Stimulated activated CD4-positive, alpha-beta T cell treated with anti-CD3 and anti-CD28 coated beads, Interleukin-4, amount 100 ng/mL, for 48 hours (primary cell): ENCODE measurements around the gene CGNL1.

Experiments used
- DNase-seq, 2 donors: peaks; one replicate each; pipeline ENCODE4 v3.0.0-alpha.2; 2020; ENCODE audit warnings: low read depth in 2 of 2

Gene CGNL1

DNA sequence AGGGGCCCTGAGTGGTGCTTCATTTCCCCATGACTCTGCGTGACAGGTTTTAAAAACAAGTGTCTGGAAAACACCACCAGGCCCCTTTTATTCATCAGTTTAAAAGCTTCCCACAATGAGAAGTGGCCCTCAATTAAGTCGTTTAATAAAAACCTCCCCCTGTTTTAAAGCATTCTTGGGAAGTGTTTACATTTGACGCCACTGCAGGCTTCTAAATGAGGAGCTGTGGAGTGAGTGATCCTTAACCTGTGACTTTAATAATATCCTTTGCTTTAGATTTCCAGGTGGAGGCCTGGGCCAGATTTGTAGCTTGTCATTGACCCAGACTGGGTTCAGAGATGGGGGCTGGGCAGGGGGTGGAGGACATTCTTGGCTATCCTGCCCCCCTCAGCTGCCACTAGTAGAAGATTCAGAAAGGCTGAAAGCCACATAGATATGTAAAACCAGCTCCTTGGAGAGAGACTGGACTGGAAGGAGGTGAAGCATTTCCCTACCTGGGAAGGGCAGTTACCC lies 11.3 kb downstream of the CGNL1 start:
- no peak for DNase-seq

DNA sequence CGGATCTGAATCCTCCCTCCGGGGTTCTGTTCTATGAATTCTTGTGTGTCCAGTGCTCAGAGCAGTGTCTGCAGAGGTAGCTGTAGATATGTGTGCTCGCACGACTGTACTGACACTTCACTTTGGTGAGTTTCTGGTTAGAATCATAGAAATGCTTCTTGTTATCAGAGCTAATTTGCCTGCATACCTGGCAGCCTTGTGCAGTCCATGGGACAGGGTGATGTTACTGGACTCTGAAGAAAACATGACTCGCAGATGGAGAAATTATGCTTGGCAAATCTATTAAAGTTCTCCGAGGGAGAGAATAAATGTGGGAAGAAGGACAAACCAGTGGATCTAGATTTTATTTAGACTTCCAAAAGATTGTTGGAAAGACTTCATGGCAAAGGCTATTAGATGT lies 12.2 kb downstream of the CGNL1 start:
- DNase-seq, result no peak

DNA sequence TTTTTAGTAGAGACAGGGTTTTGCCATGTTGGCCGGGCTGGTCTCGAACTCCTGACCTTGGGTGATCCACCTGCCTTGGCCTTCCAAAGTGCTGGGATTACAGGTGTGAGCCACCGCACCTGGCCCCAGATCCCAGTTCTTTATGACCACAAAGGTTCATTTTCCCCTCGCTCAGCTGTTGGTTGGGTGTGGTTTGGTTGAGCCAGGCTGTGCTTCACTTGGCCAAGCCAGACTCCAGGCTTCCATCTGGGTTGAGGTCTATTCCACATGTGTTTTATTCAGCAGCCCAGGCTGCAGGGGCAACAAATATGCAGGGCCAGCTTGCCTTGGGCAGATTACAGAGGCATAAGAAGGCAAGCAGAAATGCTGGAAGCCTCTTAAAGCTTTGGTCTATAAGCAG lies 13.7 kb downstream of the CGNL1 start:
- no peak for DNase-seq

DNA sequence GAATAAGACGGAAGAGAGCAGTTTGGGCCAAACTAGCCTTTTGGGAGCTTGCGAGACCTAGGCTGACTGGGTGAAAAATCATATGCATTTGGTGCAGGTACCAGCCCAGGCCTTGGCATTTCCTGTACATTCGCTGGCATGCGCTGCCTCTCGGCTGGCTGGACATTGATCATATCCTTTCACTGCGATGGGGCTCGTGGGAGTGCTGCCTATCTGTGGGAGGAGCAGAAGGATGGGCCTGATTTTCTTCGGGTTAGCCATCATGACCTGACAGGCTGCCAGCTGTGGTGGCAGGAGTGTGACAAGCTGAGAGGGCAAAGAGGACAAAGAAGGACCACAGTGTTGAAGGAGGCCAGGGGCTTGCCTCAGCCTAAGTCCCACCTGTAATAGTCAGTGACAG lies 14.3 kb downstream of the CGNL1 start:
- no peak for DNase-seq

DNA sequence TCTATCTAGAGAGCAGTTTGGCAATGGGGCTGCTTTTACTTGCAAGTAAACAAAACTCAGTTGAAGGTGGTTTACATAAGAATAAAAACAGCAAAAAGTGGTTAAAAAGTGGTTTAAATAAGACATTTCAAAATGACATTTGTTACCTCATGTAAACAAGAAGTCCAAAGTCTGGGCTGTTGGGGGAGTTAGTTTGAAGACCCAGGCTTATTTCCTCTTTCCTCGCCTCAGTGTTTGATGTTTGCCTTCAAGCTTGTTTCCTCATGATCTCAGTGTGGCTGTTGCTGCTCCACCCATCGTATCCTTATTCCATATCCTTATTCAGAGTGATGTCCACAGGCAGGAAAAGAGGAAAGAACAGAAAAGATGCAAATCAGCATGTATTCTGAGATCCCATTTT lies 15.2 kb downstream of the CGNL1 start:
- DNase-seq, result no peak

DNA sequence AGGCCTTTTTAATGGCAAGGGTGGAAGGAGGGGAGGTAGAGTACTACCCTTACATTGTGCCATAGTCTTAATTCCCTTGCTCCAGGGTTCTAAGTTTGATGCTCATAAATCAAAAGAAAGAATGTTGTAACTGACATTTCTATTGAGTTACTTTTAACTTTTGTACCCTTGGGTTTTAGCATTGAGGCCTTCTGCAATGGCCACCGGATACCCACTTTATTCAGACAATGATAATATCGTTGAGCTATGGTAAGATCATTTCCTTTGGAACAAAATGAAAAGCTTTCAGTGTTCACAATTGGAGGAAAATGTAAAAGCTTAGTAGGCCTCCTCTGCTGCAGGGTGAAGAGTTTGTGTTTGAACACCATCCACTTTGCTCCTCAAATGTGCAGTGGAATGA lies 16.8 kb downstream of the CGNL1 start:
- no peak for DNase-seq

DNA sequence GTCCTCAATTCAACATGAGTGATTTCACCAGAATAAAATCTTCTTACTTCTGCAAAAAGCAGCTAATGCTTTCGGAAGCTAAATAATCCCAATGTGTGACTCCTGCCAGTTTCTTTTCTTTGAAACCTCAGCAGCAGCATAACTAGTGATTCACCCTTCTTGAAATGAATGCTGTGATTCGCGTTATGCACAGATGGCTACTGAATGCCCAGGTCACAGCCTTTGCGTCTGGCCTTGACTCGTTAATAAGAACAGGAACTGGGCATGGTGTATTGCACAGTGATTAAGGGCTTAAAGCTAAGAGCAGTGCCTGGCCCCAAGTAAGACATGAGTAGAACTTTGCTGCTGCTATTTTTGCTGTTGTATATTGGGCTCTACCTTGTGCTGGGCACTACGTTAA lies 19.0 kb downstream of the CGNL1 start:
- DNase-seq, result no peak

DNA sequence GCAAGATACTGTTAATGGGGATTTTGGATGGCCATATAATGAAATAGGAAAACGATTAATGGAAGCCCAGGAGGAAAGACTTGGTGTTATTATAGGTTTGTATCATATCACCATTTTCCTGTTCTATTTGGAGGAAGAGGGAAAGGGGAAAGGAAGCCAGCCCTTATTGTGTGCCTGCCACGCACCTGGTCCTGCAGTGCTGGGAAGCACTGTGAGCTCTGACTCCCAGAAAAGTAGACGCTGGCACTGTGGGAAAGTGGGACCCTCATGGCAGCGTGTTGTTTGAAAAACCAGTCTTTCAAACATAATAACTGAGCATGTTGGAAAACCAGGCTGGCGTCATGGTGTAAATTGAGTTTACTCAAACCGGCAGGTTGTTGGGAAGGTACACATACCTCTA lies 22.0 kb downstream of the CGNL1 start:
- no peak for DNase-seq

DNA sequence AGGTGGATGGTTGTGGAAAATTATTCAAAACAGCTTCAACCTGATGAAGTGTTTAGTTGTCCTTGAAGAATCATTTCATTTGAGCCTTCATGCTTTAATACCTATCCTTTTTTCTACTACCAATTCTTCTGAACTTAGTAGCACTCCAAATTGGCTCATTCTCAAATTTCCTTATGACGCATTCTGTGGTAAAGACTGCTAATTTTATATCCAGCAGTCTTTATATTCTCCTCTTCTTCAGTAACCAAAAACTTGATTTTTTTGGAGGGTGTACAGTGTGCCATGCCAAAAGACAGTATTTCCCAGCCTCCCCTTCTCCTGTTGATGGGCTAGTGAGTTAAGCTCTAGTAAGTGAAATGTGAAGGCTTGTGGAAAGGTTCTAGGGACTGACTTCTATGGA lies 25.2 kb downstream of the CGNL1 start:
- DNase-seq, result no peak

DNA sequence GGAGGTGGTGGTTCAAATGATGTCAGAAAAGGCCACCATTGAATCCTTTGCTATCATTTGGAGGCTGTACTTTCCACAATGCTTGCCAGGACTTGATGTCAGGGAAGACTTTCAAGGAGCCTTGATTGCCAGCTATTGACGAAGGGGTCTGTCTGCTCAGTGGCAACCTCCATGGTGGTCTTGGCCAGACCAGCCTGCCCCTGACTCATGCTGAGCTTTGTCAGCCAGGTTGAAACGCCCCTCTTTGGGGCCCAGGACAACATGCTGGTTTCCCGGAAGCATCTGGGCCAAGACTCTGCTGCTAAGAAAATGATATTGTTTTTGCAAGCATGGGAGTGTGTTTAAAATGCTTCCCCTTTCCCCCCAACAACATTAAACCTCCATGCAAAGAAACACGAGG lies 26.7 kb downstream of the CGNL1 start:
- DNase-seq, result no peak

DNA sequence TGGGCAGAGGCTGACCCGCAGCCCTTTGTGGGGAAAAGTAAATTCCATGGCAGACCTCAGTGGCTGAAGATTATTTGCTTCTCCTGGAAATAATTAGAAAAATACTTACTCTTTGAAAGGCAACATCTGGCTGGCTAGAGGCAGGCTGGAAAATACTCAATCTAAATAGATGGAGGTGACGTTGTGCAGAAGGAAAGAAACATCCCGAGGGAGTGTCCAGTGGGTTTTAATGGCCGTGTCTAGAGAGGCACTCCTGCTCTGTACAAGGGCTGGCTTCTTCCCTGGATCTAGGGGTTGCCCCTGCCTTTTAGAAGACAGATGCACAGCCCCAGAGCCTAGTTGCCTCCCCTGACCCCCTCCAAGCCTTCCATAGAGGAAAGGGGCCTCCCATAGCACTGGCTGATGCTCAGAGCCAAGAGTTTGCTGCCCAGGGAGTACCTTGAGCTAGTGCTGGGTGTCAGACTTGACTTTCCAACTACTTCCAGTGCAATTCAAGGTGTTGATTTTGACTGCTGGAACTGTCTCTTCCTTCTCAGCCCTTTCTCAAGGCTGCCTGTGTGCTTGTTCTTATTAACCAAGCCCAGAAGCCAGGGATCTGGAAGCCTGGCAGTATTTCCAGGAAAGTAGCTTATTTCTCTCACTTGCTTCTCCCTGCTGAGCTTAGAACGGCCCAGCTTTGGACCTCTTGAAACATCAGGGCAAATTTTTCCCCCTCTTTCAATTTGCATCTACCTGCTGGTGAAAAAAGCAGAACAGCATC lies 27.4 kb downstream of the CGNL1 start:
- DNase-seq, result no peak

DNA sequence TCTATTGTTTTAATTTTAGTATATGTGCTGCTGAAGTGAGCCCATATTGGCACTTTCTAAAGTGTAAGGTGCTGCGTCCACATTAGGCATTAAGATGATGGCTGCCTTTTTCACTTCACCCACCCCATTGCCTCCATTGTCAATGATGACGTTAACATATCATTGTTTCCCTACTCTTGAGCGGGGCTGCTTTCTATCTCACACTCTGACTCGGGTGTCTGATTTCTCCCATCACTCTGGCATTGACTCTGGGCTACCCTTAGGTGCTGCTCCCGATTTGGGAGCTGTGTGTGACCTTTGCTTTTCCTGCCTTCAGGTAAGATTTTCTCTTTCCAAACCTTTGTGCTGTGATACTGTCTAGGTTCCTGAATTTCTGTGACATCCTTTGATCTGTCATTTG lies 28.8 kb downstream of the CGNL1 start:
- no peak for DNase-seq

DNA sequence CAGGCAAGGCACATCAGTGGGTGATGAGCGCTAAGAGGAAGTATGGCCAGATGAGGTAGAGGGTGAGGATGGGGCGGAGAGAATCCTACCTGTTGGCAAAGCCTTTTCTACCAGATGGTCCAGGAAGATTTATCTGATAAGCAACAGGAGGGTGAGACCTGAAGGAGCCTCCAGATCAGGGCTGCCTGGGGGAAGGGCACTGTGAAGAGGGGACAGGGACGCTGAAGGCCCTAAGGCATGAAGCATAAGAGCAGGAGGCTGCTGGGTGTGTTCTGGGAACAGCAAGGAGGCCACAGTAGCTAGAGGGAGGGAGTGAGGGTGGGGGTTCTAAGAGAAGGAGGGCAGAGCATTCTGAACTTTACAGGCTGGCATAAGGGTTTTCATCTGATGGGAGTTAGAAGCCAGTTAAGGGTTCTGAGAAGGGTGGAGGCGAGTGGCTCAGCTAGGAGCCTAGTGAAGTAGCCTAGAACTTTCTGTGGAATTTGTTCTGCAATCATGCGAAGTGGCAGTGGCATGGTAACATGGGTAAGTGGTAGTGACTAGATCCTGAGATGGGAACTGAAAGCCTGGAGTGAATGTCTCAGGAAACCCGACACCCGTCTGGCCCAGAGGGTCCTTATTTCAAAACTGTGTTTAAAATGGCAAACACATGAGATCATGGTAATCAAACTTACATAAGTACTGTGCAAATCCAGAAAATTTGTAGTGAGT lies 29.9 kb downstream of the CGNL1 start:
- no peak for DNase-seq

DNA sequence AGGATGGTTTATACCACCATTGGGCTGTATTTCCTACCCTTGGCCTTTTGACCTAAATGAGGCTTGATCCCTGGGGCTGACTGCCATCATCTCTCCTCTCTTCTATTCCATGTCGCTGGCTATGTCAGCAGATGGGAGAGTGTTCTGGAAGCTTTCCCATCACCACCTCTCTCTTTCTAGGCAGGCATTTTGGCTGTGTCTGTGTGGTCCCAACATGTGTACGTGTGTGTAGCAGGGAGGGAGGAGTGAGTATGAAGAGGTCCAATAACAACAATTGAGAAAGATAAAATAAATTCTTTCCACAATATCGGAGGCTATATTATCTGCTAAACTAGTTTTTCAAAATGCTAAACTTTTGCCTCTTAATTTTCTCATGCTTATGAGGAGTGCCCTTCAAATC lies 34.1 kb downstream of the CGNL1 start:
- DNase-seq, result no peak

DNA sequence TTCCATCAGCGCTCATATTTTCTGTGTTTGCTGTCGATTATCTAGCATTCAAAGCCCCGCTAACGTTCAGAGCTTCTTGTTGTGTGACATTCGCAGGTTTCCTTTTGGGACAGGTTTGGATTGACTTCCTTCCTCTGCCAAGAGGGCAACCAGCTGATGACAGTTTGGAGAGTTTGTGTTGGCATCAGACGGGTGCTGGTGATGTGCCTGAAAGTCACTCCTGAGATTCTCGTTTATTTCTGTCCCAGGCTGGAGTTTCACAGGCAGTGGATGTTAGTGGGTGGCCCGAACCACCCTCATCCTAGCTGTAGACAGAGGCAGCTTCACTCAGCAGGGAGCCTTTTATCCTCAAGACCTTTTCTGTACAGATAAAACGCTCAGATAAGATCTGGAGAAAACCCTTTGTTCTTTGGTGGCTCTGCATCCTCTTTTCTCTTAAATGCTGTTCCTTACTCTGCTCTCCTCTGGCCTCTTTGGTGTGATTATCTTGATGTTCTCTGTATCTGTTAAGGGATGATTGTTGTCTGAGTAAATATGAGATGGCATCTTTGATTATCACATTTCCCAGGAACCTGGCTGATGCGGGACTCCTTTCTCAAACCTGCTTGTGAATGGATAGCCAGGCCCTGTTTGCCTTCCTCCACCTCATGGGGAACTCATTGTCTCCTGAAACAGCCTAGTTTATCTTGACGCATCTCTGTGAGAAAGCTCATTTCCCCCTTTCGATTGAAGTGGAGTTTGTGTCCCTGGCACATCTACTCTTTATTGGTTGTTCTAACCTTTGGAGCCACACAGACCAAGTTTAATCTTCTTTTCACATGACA lies 35.9 kb downstream of the CGNL1 start:
- DNase-seq, result no peak

DNA sequence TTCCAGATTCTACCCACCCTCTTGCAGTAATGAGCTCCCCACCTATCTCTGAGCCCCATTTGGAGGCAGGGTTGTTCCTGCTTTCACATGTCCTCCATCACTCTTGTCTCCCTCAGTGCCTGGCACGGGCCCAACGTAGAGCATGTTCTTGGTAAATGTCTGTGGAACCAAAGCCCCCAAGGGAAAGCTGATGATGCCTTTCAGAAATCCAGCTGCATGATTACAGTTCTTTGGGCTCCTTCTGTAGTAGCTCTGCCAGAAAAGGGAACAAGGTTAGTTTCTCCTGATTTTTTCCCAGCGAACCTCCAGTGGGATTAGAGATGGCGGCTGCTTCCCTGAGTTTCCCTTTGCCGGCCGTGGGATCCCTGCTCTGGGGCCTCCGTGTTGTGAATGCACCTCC lies 39.3 kb downstream of the CGNL1 start:
- no peak for DNase-seq

DNA sequence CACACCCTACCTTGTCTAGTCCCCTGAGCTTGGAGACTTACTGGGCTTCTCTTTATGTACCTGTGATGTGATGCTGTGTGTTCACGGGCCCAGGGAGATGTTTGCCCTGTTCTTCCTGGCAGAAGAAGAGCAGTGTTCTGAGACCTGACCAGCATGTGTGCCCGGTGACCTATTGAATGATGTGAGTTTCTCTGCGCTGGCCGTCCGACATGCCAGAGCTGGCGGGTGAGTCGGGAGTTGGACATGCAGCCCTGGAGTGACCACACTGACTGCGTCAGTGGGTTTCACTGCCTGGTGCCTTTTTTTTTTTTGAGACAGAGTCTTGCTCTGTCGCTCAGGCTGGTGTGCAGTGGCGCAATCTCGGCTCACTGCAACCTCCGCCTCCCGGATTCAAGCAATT lies 42.3 kb downstream of the CGNL1 start:
- DNase-seq, result no peak

DNA sequence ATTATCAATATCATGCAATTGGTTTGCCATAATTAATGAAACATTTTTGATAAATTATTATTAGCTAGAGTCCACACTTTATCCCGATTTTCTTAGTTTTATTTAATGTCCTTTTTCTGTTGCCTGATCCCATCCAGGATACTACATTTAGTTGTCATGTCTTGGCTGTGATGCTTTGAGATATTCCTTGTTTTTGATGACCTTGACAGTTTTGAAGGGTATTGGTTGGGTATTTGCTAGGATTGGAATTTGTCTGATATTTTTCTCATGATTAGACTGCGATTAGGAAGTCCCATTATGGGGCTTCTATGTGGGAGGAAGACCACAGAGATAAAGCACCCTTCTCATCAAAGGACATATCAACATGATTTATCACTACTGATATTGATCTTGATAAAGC lies 43.0 kb downstream of the CGNL1 start:
- no peak for DNase-seq

DNA sequence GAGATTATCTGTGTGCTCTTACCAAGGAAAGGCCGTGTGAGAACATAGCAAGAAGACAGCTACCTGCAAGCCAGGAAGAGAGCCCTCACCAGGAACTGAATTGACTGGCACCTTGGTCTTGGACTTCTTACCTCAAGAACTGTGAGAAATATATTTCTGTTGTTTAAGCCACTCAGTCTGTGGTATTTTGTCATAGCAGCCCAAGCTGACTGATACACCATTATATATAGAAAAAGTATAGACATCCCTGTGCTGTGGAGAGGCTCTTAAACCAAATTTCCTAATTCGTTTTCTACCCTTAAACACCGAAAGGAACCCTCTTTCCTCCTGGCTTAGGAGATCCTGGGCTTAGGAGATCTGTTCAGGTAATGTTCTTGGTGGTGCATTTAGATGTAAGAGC lies 44.8 kb downstream of the CGNL1 start:
- DNase-seq, result no peak

DNA sequence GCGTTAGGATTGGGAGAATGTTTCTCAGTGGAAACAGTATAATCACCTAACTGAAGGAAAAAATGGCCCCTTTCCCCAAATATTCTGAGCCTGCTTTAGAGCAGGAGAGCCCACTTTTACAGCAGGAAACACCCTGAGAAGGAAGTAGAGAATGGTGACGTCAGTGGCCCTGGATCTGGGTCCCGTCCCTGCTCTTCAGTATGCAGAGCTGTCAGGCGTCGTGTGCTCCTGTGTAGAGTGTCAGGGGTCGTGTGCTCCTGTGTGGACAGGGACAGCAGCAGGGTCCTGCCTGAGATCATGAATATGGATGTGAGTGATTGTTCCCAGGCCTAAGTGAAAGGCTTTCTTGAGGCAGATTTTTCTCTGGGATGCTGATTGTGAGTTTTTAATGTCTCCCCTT lies 45.2 kb downstream of the CGNL1 start:
- DNase-seq, result no peak

DNA sequence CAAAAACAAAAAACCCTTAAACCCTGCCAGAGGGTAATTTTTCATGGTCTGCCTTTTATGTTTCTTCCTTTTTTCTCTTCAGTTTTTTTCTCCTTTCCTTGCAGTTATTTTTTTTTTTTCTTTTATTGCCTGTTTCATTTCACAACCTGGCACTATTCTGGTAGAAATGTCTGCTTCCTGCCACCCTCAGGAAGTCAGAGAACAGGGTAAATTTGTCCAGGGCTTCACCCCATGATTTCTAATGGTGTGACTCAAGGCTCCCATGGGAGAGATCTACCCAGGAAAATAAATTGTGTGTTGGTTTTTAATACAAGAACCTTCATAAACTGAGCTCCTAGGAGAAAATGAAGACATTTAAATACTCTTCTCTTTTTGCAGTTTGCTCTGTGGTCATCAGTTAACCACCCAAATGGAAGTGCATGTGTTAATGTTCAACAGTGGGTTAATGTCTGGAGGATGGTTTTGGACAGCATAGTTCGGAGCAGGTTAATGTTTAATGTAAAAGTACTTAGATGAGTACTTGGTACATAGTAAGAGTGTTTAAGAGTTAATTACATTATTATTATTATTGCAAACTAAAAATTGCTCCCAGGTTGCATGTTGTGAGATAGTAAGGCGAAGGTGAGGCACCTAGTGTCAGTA lies 45.9 kb downstream of the CGNL1 start:
- DNase-seq, result no peak

DNA sequence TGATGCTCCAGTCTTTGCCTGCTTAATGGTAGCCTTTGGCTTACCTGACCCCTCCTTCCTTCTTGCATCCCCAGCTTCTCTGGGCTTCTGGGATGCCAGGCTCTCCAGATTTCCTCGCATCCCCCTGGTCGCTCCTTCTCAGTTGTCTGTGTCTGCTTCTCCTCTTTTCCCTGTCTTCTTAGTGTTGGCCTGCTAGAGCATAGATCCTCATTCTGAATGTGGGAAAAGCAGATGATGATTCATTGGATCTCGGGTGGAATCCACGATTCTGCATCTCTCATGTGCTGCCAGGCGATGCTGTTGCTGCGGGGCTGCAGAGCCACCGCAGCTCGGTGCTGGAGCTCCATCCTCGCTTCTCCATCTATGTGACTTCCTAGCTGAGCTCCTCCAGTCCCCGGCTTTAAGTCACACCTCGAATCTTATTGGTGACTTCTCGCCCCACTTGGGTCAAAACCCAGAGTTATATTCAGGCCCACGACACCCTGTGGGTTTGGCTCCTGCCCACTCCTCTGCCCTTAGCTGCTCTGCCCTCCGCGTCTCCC lies 47.4 kb downstream of the CGNL1 start:
- DNase-seq, result no peak
